GM12892 (cell line): Measurements from ENCODE around the gene NDFIP1.

Experiments
- POLR2A ChIP-seq: IDR thresholded peaks from 2 replicates; pipeline ENCODE4 v1.6.1; 2011; ENCODE audit warnings: low read depth, low read length, control low read depth
- POLR2AphosphoS5 ChIP-seq: IDR thresholded peaks from 2 replicates; pipeline ENCODE4 v1.6.1; 2011; ENCODE audit warnings: low read depth, low read length, control low read depth
- TAF1 ChIP-seq: IDR thresholded peaks from 2 replicates; pipeline ENCODE4 v1.6.1; 2011; ENCODE audit warnings: low read depth, mild to moderate bottlenecking, control low read depth, low read length, borderline replicate concordance

- TF ChIP-seq POLR2A (no peak), POLR2AphosphoS5 (no peak), TAF1 (no peak)
Observed at GRCh38 chr5:142167458-142167857, 58.9 kb downstream of the NDFIP1 start.
